GM12878 (cell line): ENCODE data around the gene ZNF512. TPM values are rescaled to one million over a fixed set of nuclear protein-coding genes. Genes with fewer than 3 reads are reported as not detected.

Source experiments
- CHD1 ChIP-seq: IDR thresholded peaks from 2 replicates; pipeline ENCODE4 v1.6.1; 2012; ENCODE audit warnings: low read depth, low read length, improper control_type of control experiment
- CHD4 ChIP-seq: fragments of 200-600 bp; sonication (generic); IDR thresholded peaks from 2 replicates; pipeline ENCODE4 v1.6.1; 2016; ENCODE audit warnings: mild to moderate bottlenecking
- CTCF ChIP-seq, 3 experiments: IDR thresholded peaks in 2 of 3; conservative IDR thresholded peaks in 1 of 3; 2 replicates each; pipeline ENCODE4 v1.5.1; 2011; ENCODE audit warnings: low read depth in 3 of 3, low read length in 3 of 3, mild to moderate bottlenecking in 3 of 3, control low read depth in 2 of 3, moderate library complexity in 2 of 3, inconsistent platforms in 1 of 3, mixed read lengths in 1 of 3; ENCODE audit not compliant: control insufficient read depth in 2 of 3, insufficient read depth in 1 of 3; ENCODE audit errors: extremely low read depth in 1 of 3
- ETV6 ChIP-seq, 2 experiments: fragments of 450-650 bp in 1 of 2; IDR thresholded peaks in 1 of 2; conservative IDR thresholded peaks in 1 of 2; 2 replicates each; pipeline ENCODE4 v1.6.1; 2014; ENCODE audit warnings: antibody characterized with exemption in 1 of 2, borderline replicate concordance in 1 of 2, low read depth in 1 of 2, mild to moderate bottlenecking in 1 of 2, moderate library complexity in 1 of 2
- GABPA ChIP-seq: IDR thresholded peaks from 2 replicates; pipeline ENCODE4 v1.6.1; 2014; ENCODE audit warnings: antibody characterized with exemption, low read depth, mild to moderate bottlenecking, inconsistent platforms
- IKZF2 ChIP-seq, 2 experiments: fragments of 450-650 bp; IDR thresholded peaks; 2 replicates each; pipeline ENCODE4 v1.6.1; 2017; ENCODE audit warnings: mild to moderate bottlenecking in 2 of 2, moderate library complexity in 2 of 2
- JUNB ChIP-seq: IDR thresholded peaks from 2 replicates; pipeline ENCODE4 v1.6.1; 2016; ENCODE audit warnings: antibody characterized with exemption, mild to moderate bottlenecking
- KAT2A ChIP-seq: conservative IDR thresholded peaks from 2 replicates; pipeline ENCODE4 v1.6.1; 2011; ENCODE audit warnings: low read depth, low read length; ENCODE audit not compliant: control insufficient read depth
- KDM1A ChIP-seq: fragments of 200-600 bp; sonication (generic); IDR thresholded peaks from 2 replicates; pipeline ENCODE4 v1.6.1; 2016; ENCODE audit warnings: borderline replicate concordance
- MAX ChIP-seq: IDR thresholded peaks from 2 replicates; pipeline ENCODE4 v1.6.1; 2012; ENCODE audit warnings: low read depth, low read length, improper control_type of control experiment
- MTA2 ChIP-seq: fragments of 450-650 bp; IDR thresholded peaks from 2 replicates; pipeline ENCODE4 v1.6.1; 2016; ENCODE audit warnings: low read depth, mild to moderate bottlenecking, moderate library complexity
- NR2C2 ChIP-seq: IDR thresholded peaks from 2 replicates; pipeline ENCODE4 v1.6.1; 2011; ENCODE audit warnings: borderline replicate concordance, low read depth; ENCODE audit not compliant: control insufficient read depth, insufficient read length
- PAX8 ChIP-seq: fragments of 450-650 bp; IDR thresholded peaks from 2 replicates; pipeline ENCODE4 v1.6.1; 2017; ENCODE audit warnings: mild to moderate bottlenecking, moderate library complexity
- RAD51 ChIP-seq: fragments of 450-650 bp; IDR thresholded peaks from 2 replicates; pipeline ENCODE4 v1.6.1; 2016; ENCODE audit warnings: moderate library complexity, mild to moderate bottlenecking, inconsistent platforms
- SIN3A ChIP-seq: IDR thresholded peaks from 2 replicates; pipeline ENCODE4 v1.6.1; 2012; ENCODE audit warnings: low read depth, low read length, improper control_type of control experiment
- ZBTB4 ChIP-seq: fragments of 450-650 bp; formaldehyde crosslinking; IDR thresholded peaks from 2 replicates; pipeline ENCODE4 v1.4.0; 2022; ENCODE audit warnings: mild to moderate bottlenecking, moderate library complexity
- ZBTB40 ChIP-seq: fragments of 450-650 bp; IDR thresholded peaks from 2 replicates; pipeline ENCODE4 v1.6.1; 2016; ENCODE audit warnings: mild to moderate bottlenecking, moderate library complexity, borderline replicate concordance
- polyA plus RNA-seq, 11 experiments: library from polyadenylated mRNA; depleted of rRNA in 4 of 11; unstranded in 6 of 11; stranded (reverse) in 5 of 11; fragments of >200 nt; fragmentation: Nextera tagmentation in 4 of 11; fragmentation: Illumina TruSeq in 1 of 11; extraction: Ambion mirVana in 4 of 11; extraction: Trizol in 1 of 11; gene quantifications; 1 replicate in 1 of 11; 2 replicates in 10 of 11; pipeline versions ENCODE4 v1.2.1 to v1.2.3, GENCODE V29; 2011 to 2016; ENCODE audit warnings: inconsistent platforms in 2 of 11, missing spikeins in 2 of 11, low read depth in 1 of 11
- total RNA-seq, 4 experiments: library from RNA; depleted of rRNA in 3 of 4; stranded (reverse); fragments of >200 nt in 3 of 4; fragmentation: Illumina TruSeq in 1 of 4; extraction: Trizol in 1 of 4; gene quantifications; 2 replicates each; pipeline versions ENCODE4 v1.2.1 to v1.2.3, GENCODE V29; 2013 to 2021

ZNF512 gene
- total and polyA plus RNA-seq, 10 of the 15 experiments (the other 5 are each of a cell fraction or from before 2014, with no cell fraction given), result 14.1 to 61.9 (median 31.2) TPM

GRCh38 chr2:27663285-27664153 lies 80.7 kb downstream of the ZNF512 start, which contains the start of the genes SLC4A1AP and SUPT7L (continued):
- no peak for TF ChIP-seq ZBTB4 (CRISPR knock-in tag)
- no peak; the same call in none of the 2 replicates for TF ChIP-seq PAX8
- no peak for TF ChIP-seq MAX
- TF ChIP-seq KAT2A, result no peak
- no peak for TF ChIP-seq CTCF (IDR thresholded peaks at IDR 0.05 in 2 of 3, conservative IDR thresholded peaks at IDR 0.05 in 1 of 3; ENCODE audit: control insufficient read depth in 2 of 3, extremely low read depth in 1 of 3, insufficient read depth in 1 of 3, low read depth in 3 of 3, low read length in 3 of 3)
- TF ChIP-seq CHD1, result no peak
- no peak; the same call in 1 of the 2 replicates for TF ChIP-seq SIN3A
- TF ChIP-seq MTA2, result peak; percentile 89
- TF ChIP-seq KDM1A, result no peak
- peak; percentile 99 for TF ChIP-seq GABPA
- TF ChIP-seq ETV6 (conservative IDR thresholded peaks at IDR 0.05 in 1 of 2, IDR thresholded peaks at IDR 0.05 in 1 of 2; ENCODE audit: borderline replicate concordance in 1 of 2, low read depth in 1 of 2), result no peak
- TF ChIP-seq JUNB, result no peak; the same call in 1 of the 2 replicates
- no peak for TF ChIP-seq CHD4
- TF ChIP-seq IKZF2 (IDR thresholded peaks at IDR 0.05), result peak; percentile 74 to 83
- peak; percentile 100 for TF ChIP-seq ZBTB40
- peak; percentile 43; the same call in 1 of the 2 replicates for TF ChIP-seq RAD51
- peak; percentile 59 for TF ChIP-seq NR2C2
